HG03060 (cell line): Measurements from ENCODE around the gene TFDP1.

Experiments
- ATAC-seq: cut with Tn5 transposase; IDR thresholded peaks from one replicate; pipeline ENCODE4 v1.9.1; 2021; ENCODE audit warnings: low read depth, moderate number of reproducible peaks; ENCODE audit not compliant: unreplicated experiment

Gene TFDP1

DNA sequence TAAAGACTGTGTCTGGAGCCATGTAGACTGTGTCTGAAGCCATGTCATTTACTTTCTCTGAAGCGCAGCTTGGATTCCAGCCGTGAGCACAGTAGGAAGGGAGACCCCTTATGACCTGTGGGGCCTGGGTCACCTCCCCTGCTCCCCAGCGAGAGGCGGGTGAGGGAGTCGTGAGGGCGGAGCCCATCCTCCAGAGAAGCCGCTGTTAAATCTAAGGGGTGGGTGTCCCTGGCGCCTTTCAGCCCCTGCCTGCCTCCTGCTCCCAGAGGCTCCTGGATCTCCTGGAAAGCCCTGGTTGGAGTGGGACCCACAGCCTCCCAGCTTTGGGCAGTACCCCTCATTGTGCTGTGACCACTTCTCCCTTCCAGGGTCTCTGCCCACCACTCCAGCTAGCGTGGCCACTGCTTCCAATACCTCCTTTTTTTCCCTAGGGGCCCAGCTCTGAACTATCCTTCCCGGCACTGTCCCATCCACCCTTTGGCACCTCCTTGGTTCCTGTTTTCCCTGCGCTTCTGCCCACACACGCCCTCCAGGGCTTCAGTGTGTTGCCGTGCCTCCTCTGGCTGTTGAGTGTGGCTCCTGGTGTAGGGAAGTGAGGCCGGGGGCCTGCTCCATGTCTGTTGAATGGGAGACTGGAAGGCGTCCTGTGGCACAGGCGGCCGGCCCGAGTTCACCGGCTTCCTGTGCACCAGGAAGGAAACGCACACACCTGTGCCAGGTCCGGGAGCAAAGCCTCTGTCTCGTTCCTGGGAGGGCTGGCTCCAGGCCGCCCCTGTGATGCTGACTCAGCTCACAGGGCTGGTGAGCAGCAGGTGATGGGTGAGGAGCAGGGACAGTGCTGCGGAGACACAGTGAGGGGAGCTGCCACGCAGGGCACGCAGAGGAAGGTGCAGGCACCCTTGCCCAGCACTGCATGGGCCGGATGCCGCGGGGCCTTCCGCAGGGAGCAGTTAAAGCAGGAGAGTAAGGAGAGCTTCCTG lies 44.0 kb downstream of the TFDP1 start:
- no peak for ATAC-seq

DNA sequence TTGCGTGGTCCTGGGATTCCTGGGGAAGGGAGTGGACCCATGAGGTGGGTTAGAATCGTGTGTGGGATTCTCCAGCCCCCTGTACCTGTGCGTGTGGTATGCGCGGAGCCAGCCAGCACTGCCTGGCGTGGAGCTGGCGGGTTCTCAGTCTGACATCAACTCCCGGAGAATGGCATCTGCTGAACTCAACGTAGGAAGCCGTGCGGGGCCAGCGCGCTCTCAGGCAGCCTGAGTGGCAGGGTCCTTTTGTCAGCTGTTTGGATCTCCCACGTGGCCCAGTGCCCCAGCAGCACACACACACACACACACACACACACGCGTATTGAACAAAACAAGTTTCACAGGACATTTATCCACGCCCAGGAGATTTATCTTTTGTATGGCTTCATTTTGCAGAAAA lies 45.3 kb downstream of the TFDP1 start:
- no peak for ATAC-seq

DNA sequence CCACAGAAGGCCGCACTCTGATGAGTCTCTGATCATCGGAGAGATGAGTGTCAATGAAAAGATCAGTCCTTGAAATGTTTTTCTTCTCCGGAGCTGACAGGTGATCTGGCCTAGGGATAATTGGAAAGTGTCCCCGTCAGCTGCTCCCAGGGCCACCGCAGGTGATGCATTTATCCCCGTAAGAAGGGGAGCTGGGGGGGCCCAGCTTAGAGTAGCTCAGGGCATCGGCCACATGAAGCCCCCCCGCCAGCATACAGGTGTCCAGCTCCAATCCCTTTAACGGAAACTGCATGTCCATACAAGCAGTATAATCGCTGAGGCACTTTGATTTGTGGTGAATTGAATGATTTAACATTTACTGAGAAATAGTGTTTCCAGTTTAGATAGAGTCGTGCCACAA lies 45.7 kb downstream of the TFDP1 start:
- no peak for ATAC-seq

DNA sequence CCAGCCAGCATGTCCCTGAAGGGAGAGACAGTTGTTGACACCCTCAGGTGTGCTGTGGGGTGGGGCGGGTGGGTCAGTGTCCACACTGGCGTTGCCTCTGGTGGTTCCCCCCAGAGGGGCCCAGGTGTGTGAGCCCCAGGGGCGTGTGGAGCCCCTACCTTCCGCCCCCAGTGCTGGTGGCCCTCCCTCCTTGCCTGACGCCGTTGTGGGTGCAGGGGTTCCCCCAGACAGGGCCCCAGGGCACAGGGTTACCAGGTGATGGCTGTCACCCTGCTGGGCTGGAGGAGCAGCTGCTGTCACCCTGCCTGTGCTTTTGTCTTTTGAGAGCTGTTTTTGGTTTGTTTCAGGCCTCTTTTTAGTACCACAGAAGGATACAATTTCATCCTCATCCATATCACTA lies 46.3 kb downstream of the TFDP1 start:
- ATAC-seq: no peak

DNA sequence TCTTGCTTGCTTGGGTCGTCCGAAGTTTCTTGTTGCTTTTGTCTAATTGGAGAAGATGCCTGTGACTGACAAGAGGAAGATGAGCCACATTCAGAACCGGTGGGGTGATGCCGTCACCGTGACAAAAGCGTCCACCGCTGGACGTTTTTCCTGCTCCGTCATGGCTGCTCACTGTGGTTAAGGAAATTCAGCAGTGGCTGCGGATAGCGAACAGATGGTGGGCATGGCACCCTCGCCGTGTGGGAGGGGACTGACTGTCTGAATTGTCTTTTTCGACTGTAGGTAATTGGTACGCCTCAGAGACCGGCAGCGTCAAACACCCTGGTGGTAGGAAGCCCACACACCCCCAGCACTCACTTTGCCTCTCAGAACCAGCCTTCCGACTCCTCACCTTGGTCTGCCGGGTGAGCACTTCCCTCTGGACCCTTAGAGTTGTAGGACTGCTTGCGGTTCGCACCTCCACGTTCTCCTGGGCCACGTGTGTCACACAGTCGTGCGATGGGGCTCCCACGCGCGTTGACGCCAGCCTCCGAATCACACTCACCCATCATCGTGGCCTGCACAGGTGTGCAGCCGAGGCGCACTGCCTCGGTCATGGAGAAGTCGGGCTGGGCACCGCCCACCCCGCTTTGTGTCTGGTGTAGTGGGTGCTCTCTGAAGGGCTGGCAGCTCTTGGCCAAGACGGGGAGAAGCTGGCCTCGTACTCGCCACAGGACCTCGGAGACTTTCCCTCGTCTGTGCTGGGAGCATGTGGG lies 47.0 kb downstream of the TFDP1 start:
- no peak for ATAC-seq

DNA sequence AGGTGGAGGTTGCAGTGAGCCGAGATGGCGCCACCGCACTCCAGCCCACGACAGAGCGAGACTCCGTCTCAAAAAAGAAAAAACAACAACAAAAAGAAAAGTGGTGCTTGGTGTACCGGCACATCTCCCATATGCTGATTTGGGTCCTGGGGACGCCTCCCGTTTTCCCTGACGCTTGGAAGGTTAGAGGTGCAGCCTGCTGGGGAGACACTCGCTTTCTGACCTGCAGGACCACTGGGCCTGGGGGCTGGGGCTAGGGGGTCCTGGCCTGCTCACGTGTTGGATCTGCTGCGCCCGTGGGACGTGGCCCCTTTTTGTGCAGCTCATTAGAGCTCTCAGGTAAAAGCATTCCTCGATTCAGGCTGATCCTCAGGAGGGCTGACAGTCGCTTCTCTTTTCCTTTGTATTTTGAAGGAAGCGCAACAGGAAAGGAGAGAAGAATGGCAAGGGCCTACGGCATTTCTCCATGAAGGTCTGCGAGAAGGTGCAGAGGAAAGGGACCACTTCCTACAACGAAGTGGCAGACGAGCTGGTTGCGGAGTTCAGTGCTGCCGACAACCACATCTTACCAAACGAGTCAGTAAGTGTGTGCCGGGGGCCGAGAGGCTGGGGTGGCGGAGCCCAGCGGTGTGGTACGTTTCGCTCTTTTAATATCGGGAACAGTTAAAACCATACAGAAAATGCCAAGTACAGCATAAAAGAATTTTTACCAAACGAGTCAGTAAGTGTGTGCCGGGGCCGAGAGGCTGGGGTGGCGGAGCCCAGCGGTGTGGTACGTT lies 48.3 kb downstream of the TFDP1 start:
- no peak for ATAC-seq

DNA sequence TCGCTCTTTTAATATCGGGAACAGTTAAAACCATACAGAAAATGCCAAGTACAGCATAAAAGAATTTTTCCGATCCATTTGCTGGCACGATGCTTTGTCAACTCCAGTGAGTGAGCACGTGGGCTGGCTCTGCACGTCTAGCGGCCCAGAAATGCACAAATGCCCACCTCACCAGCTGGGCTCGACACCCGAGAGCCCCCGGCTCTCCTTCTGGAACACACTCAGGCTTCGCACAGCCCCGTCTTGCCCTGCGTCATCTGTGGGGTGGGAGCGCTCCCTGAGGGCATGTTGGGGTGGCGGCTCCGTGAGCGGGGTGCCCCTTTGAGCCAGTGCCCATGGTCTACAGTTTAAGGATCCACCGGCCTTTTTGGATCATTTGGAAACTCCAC lies 48.9 kb downstream of the TFDP1 start:
- ATAC-seq: no peak

DNA sequence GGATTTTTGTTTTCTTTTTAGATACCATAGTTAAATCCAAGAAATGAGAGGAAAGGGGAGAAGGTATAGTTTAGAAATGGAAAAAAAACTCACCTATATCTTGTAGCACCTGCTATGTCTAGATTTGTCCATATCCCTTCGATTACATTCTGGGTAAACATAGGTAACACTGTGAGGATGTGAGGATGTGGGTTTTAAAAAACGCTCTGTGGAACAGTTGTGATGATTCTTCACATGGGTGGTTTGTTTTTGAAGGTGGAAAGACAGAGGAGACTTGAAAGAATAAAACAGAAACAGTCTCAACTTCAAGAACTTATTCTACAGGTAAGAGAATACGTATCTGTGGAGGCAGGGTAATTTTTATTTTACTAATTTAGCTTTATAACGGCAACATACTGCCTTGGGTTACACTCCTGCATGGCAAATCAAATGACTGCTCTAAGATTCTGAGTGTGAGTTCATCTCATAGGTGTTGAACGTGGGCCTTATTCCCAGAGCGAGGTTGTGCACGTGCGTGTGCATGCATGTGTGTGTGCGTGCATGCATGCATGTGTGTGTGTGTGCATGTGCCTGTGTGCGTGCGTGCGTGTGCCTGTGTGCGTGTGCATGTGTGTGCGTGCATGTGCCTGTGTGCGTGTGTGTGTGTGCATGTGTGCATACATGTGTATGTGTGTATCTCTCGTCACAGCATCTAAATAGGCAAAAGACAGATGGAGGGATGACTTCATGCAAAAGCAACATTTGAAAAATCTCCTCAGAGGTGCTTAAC lies 49.9 kb downstream of the TFDP1 start:
- no peak for ATAC-seq

DNA sequence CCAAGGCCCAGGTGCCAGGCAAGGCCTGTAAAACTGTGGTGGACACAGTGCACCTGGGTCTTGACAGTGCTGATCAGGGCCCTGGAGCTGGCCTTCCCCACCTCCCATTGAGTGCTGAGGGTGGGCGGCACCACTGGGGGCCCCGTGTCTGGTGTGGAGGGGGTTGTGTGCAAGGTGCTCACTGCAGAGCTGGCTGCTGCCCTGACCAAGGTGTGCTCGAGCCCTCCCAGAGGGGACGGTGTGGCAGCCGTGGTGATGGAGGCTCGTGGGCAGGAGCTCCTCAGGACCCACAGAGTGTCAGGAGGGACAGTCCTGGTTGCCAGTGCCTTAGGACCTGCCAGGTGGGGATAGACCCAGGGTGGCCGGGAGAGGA lies 50.5 kb downstream of the TFDP1 start:
- ATAC-seq: no peak

DNA sequence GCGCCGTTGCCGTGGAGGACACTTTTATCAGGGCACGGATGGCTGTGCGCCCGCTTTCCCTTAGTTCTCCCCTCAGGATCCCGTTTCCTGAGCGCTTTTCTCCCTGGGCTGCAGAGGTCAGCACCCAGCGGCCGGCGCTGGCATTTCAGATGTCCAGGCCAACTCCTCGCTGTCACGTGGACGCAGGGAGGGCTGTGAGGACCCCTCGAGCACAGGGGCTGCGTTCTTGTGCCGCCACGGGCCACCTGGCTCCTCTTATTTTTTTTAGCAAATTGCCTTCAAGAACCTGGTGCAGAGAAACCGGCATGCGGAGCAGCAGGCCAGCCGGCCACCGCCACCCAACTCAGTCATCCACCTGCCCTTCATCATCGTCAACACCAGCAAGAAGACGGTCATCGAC lies 51.2 kb downstream of the TFDP1 start:
- ATAC-seq: no peak

DNA sequence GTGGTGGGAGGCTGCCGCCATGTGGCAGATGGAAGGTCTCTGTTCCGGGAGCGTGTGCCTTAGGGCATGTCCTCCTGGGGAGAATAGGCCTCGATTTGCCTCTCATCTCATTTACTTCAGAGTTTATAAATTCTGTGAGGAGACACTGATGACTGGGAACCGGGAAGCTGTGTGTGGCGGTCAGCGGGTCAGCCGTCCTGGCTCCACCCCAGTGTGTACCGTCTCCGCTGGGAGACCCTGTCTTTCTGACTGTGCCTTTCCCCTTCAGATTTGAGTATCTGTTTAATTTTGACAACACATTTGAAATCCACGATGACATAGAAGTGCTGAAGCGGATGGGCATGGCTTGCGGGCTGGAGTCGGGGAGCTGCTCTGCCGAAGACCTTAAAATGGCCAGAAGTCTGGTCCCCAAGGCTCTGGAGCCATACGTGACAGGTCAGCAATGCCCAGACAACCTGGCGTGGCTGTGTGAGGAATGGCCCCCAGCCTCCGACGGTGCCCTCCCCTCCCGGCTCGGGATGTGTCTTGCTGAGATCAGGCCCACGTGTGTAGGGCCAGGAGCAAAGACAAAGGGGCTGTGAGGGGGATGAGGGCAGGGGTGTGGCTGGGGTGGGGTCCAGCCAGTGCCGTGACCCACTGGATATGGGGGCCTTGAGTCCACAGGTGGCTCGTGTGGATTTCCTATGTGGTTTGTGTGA lies 51.9 kb downstream of the TFDP1 start:
- no peak for ATAC-seq

DNA sequence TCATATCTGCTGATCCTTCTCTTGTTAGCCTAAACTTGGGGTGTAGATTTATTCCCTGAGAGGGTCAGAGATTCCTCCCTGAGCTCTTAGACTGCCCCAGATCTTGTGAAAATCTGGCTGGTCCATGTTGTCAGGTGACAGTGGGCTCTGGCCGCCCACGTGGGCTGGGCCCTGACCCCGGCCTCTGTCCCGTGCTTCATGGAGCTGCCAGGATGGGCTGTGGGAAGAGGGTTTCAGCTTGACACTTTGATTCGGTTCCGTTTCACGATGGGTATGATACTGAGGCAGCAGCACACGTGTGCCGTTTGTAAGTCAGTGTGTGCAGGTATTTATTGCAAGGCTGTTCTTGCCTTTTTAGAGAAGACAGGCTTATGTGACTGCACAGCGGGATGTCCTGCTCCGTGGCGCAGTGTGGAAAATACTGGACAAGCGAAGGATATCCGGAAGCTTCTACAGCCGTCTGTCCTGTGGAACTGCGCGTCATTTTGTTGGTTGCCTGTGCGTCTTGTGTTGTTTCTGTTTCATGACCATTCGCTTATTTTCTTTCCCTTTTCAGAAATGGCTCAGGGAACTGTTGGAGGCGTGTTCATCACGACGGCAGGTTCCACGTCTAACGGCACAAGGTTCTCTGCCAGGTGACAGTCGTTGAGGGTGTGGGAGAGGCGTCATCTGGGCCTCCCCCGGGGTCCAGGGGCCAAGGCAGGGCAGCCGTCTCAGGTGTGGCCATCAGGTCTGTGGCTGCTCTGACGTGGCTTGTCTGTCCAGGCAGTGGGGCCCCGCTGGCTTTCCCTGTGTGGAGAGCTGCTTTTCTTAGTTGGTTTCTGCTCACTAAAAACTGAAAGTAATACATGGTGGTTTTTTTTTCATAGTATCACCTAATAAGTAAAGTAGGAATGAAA lies 53.0 kb downstream of the TFDP1 start:
- ATAC-seq: no peak

DNA sequence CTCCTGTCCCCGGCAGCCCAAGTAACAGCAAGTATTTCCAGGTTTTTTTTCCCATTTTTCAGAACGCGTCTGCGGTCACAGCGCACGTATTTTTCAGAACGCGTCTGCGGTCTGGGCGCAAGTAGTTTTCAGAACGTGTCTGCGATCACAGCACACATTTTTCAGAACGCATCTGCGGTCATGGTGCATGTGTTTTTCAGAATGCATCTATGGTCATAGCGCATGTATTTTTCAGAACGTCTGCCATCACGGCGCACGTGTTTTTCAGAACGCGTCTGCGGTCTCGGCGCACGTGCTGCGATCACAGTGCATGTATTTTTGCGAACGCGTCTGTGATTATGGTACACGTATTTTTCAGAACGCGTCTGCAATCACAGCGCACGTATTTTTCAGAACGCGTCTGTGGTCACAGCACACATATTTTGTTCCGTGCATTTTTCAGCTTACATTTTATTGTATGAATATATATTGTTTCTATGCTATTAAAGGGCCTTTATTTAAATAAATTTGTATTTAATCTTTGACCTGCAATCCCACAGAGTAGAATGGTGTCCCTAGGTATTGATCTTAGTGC lies 53.7 kb downstream of the TFDP1 start:
- ATAC-seq: no peak

DNA sequence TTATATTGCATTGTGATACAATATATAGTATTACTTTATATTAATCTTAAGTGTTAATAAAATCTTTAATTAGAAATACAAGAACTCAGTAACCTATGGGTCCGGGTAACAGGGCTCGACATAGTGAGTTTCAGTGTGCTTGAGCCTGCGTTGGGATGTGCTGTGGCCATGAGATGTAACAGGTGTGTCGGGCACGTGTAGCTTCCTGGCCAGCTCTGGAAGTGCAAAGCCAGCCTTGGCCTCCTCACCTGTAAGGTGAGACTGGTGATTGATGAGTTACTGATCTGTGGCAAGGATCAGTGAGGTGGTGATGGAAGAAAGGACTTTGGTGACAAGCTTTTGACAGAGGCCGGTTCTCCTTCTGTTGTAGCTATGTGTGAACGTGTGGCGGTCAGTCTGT lies 54.3 kb downstream of the TFDP1 start:
- no peak for ATAC-seq

DNA sequence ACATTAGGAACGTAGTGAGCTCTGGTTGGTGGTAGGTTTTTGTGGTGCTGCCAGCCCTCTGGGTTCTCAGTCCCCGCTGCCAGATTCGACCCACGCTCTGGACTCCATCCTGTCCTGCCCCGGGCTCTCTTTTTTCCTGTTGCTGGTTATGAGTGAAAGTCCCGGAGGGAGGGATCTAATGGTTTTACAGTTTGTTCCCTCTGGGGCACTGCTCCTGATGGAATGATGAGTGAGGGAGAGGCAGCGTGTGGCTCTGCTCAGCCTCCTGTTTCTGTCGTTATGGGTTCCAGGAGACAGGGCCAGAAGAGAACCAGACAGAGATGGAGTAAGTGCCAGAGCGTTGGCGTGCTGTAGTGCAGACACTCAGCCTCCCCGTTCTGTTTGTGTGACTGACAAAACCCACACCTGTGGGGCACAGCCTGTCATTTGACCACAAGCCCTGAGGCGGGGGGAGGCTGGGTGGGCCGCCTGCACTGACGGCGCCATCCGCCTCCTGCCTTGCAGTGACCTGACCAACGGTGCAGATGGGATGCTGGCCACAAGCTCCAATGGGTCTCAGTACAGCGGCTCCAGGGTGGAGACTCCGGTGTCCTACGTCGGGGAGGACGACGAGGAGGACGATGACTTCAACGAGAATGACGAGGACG lies 55.2 kb downstream of the TFDP1 start:
- no peak for ATAC-seq

DNA sequence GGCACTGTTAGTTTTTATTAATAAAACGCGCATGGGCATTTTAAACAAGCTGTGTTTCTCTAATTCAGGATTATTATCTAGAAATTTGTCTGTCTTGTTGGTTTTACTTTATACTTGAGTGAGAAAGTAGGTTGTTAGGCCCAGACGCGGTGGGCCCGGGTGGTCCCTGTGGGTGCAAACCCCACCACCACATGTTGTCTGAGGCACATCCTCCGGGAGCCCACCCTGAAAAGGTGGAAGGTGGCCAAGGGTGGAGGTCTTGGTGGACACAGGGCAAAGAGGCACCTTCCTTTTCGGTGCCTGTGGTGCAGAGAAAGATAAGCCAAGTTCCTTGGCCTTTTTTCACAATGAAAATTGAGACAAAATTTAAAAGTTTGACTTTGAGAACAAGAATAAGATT lies 56.9 kb downstream of the TFDP1 start:
- ATAC-seq: no peak

DNA sequence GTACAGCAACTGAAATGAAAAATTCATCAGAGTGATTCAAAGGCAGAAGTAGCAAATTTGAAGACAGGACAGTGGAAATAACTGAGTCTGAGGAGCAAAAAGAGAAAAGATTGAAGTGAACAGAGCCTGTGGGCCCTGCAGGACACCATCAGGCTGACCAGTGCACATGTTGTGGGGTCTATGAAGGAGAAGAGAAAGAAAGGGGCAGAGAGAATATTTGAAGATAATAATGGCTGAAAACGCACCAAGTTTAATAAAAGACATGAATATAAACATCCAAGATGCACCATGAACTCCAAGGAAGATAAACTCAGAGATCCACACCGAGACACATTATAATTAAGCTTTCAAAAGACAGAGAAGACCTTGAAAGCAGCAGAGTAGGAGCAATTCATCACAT lies 58.0 kb downstream of the TFDP1 start:
- no peak for ATAC-seq

DNA sequence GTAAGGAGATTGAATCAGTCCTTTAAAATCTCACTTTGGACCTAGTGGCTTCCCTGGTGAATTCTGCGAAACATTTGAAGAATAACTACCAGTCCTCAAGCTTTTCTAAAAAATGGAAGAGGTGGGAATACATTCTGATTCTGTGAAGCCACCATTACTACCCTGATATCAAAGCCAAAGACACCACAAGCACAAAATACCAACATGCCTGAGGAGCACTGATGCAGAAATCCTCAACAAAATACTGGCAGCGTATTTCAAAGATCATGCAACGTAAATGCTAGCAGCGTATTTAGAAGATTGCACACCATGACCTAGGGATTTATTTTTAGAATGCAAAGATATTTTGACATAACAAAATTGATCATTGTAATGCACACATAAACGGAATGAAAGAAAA lies 59.0 kb downstream of the TFDP1 start:
- no peak for ATAC-seq
